AG08396 (cell line): Measurements from ENCODE around the gene GPR176.

Experiments
- DNase-seq: peaks from one replicate; pipeline ENCODE4 v3.0.0; 2012; ENCODE audit warnings: low spot score, mixed read lengths

The GPR176 gene

GRCh38 chr15:39889601-39890000, 30.5 kb downstream of the GPR176 start:
- no peak for DNase-seq

- no peak for DNase-seq
Observed at GRCh38 chr15:39888809-39889208, 31.3 kb downstream of the GPR176 start.

- no peak for DNase-seq
Observed at GRCh38 chr15:39888243-39888642, 31.8 kb downstream of the GPR176 start.

- DNase-seq, result peak; percentile 25
Observed at GRCh38 chr15:39887832-39888231, 32.2 kb downstream of the GPR176 start.

- no peak for DNase-seq
Observed at GRCh38 chr15:39887211-39887610, 32.9 kb downstream of the GPR176 start.

- DNase-seq, result no peak
Observed at GRCh38 chr15:39886418-39886817, 33.6 kb downstream of the GPR176 start.

- no peak for DNase-seq
Observed at GRCh38 chr15:39885099-39885777, 34.8 kb downstream of the GPR176 start.

- no peak for DNase-seq
Observed at GRCh38 chr15:39884351-39884750, 35.7 kb downstream of the GPR176 start.

GRCh38 chr15:39882602-39883001, 37.5 kb downstream of the GPR176 start:
- no peak for DNase-seq

- DNase-seq, result no peak
Observed at GRCh38 chr15:39881790-39882189, 38.3 kb downstream of the GPR176 start.

- DNase-seq, result no peak
Observed at GRCh38 chr15:39880718-39881387, 39.2 kb downstream of the GPR176 start.

GRCh38 chr15:39878406-39878785, 41.7 kb downstream of the GPR176 start:
- DNase-seq, result no peak

- DNase-seq, result no peak
Observed at GRCh38 chr15:39874890-39875549, 45.0 kb downstream of the GPR176 start.

GRCh38 chr15:39873978-39874377, 46.1 kb downstream of the GPR176 start:
- DNase-seq, result no peak

GRCh38 chr15:39870537-39870936, 49.5 kb downstream of the GPR176 start:
- DNase-seq, result no peak

GRCh38 chr15:39869858-39870515, 50.1 kb downstream of the GPR176 start:
- no peak for DNase-seq

- DNase-seq, result no peak
Observed at GRCh38 chr15:39869254-39869653, 50.8 kb downstream of the GPR176 start.

- DNase-seq, result no peak
Observed at GRCh38 chr15:39868396-39868795, 51.7 kb downstream of the GPR176 start.

- DNase-seq, result no peak
Observed at GRCh38 chr15:39864116-39864515, 56.0 kb downstream of the GPR176 start.

- no peak for DNase-seq
Observed at GRCh38 chr15:39860871-39861270, 59.2 kb downstream of the GPR176 start.

GRCh38 chr15:39860200-39860599, 59.9 kb downstream of the GPR176 start:
- no peak for DNase-seq

GRCh38 chr15:39859636-39860035, 60.4 kb downstream of the GPR176 start:
- no peak for DNase-seq

- DNase-seq, result no peak
Observed at GRCh38 chr15:39857132-39857531, 62.9 kb downstream of the GPR176 start.
